ENCODE measurements around the gene CD55.

The CD55 gene

DNA sequence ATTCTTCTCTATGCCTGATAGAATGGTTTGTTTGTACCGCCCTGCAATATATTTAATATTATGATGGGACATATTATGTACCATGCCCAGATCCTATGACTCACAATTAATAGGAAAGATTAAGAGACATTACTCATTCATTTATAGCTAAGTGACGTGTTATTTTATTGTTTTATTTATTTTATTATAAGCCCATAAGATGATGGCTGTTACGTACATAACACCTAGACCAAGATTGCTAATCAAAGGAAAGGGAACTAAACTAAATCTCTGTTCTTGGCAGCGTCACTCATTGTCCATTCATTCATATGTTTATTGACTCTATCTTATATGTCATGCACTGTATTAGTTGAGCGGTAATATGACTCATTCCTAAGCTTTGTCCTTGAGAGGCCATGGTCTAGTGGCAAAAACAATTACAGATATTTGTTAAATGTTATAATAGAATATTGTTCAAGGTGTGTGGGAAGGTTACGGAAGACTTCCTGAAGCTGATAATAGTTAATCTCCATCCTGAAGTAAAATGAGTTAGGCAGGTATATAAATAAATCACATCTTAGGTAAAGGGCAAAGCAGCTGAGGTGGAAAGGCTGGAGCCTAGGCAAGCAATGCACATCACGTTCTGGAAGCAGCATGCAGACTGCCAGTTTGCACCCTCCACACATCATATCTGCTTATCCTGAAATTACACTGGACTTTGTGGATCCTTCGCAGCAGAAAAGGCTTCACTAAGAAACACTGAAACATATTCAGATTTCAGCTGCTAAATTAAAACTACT is 16.6 kb upstream of the CD55 start:
- no peak for DNase-seq (ENCODE audit: low read depth)
- TF ChIP-seq, protein P1, sequence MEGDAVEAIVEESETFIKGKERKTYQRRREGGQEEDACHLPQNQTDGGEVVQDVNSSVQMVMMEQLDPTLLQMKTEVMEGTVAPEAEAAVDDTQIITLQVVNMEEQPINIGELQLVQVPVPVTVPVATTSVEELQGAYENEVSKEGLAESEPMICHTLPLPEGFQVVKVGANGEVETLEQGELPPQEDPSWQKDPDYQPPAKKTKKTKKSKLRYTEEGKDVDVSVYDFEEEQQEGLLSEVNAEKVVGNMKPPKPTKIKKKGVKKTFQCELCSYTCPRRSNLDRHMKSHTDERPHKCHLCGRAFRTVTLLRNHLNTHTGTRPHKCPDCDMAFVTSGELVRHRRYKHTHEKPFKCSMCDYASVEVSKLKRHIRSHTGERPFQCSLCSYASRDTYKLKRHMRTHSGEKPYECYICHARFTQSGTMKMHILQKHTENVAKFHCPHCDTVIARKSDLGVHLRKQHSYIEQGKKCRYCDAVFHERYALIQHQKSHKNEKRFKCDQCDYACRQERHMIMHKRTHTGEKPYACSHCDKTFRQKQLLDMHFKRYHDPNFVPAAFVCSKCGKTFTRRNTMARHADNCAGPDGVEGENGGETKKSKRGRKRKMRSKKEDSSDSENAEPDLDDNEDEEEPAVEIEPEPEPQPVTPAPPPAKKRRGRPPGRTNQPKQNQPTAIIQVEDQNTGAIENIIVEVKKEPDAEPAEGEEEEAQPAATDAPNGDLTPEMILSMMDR (IDR thresholded peaks at IDR 0.05; ENCODE audit: control insufficient read depth, insufficient read depth, low read depth, low read length, missing control alignments): no peak
- H3K4me3 ChIP-seq (ENCODE audit: control insufficient read depth, low read depth, low read length): no peak overlapping the region

DNA sequence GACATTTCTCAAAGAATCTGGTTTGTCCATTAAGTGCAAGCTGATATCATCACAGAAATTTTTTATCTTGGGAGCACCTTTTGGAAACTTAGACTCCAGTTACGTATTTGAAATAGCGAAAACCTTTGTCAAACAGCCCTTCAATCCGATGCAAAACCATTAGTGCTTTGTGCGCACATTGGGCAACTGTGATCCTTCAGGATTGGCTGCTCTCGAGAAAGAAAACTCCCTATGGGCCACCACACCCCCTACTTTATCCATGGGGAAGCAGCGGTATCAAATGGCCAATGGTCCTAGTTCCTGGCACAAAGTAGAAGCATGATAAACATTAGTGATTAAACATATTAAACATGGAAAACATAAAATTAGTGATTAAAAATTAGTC is 16.0 kb upstream of the CD55 start:
- TF ChIP-seq, protein P1 (IDR thresholded peaks at IDR 0.05; ENCODE audit: control insufficient read depth, insufficient read depth, low read depth, low read length, missing control alignments): no peak
- no peak for DNase-seq (ENCODE audit: low read depth)
- H3K4me3 ChIP-seq (ENCODE audit: control insufficient read depth, low read depth, low read length): no peak overlapping the region

DNA sequence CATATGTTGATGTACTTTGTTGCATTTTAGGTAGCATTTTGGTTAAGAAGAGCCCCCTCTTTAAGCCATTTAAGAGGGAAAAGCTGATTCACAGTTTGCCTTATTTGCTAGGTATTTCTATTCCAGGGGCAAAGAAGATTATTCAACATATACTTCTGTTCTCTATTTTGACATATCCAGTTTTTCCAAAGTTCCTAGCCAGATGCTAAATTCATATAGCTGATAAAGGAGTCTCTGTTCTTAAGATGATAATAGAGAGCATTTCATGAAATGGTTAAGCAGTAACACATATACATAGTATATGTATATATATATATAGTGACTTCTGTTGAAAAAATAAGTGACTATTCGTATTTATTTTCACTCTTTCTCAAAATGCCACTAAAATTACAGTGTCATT is 15.5 kb upstream of the CD55 start:
- DNase-seq (ENCODE audit: low read depth): no peak
- no peak overlapping the region for H3K4me3 ChIP-seq (ENCODE audit: control insufficient read depth, low read depth, low read length)
- TF ChIP-seq, protein P1 (IDR thresholded peaks at IDR 0.05; ENCODE audit: control insufficient read depth, insufficient read depth, low read depth, low read length, missing control alignments): no peak

DNA sequence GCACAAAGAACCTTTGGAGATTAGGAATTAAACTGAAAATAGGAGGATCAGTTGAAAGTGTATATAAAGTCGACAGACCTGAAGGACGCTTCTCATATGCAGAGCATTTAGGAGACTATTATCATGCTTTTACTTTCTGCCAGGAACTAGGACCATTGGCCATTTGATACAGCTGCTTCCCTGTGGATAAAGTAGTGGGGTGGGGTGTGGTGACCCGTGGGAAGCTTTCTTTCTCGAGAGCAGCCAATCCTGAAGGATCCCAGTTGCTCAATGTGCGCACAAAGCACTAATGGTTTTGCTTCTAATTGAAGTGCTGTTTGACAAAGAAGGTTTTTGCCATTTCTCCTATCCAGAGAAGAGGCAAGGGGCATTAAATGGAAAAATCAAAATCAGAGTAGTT is 14.9 kb upstream of the CD55 start:
- TF ChIP-seq, protein P1 (IDR thresholded peaks at IDR 0.05; ENCODE audit: control insufficient read depth, insufficient read depth, low read depth, low read length, missing control alignments): no peak
- no peak overlapping the region for H3K4me3 ChIP-seq (ENCODE audit: control insufficient read depth, low read depth, low read length)
- no peak for DNase-seq (ENCODE audit: low read depth)

DNA sequence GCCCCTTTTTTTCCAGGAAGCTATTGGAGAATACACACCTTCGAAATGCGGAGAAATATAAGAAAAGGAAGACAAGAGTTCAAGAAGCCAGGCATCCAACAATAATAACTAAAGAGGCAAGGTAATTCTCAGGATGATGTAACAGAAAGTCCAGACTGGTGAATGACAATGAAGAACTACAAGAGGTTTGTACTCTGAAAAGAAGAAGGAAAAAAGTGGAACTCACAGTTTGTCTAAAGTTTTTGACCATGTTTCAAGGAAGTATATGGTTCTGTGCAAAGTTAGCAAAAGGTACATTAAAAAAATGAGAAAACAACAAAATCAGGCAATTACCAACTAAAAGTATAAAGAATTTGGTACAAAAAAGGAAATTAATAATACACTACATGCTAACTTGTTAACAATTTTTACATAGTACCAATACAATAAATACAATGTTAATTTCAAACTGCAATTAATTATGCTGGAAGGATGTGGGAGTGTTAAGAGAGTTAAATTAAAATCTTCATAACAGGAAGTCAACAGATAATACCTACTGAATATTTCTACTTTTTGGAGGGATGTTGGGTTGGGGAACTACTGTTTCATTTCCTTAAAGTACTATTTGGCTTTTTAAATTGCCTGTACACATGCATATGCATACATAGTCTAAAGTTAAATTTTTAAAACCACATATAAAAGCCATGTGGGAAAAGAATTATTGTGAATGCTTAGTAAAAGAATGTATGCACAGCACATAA is 12.9 kb upstream of the CD55 start:
- TF ChIP-seq, protein P1 (IDR thresholded peaks at IDR 0.05; ENCODE audit: control insufficient read depth, insufficient read depth, low read depth, low read length, missing control alignments): no peak
- DNase-seq (ENCODE audit: low read depth): no peak

DNA sequence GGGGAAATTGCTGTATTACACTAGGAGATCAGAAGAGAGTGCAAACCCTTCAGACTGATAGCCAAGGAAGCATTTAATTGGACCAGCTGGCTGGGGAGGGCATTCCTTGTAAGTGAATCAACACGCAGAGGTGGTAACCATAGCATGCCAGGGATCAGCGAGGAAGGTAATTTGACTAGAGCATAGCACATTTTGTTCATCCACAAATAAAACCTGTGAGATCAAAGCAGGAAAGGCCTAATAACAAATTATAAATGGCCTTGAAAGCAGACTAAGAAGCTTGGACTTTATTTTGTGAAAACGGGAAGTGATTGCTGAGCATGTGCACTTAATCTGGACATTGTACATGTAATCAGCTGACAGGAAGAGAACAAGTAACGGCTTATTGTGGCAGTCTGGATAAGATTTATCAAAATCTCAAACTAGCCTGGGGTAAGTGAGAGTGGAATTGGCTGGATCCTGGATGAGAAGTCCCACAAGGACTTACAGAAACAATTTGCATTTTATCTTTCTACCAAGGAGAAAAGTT is 11.7 kb upstream of the CD55 start:
- H3K4me3 ChIP-seq (ENCODE audit: control insufficient read depth, low read depth, low read length): no peak overlapping the region
- TF ChIP-seq, protein P1 (IDR thresholded peaks at IDR 0.05; ENCODE audit: control insufficient read depth, insufficient read depth, low read depth, low read length, missing control alignments): no peak
- no peak for DNase-seq (ENCODE audit: low read depth)

More for the DNA sequence above, 12.9 kb upstream of the CD55 start:
- H3K4me3 ChIP-seq (ENCODE audit: control insufficient read depth, low read depth, low read length): no peak overlapping the region
